ENCODE data around the gene LRRC4B. TPM values are rescaled to one million over a fixed set of nuclear protein-coding genes. Genes with fewer than 3 reads are reported as not detected.

Gene LRRC4B
- total RNA-seq, 2 donors from 2014 or later, result 2.3 to 7.0 TPM

DNA sequence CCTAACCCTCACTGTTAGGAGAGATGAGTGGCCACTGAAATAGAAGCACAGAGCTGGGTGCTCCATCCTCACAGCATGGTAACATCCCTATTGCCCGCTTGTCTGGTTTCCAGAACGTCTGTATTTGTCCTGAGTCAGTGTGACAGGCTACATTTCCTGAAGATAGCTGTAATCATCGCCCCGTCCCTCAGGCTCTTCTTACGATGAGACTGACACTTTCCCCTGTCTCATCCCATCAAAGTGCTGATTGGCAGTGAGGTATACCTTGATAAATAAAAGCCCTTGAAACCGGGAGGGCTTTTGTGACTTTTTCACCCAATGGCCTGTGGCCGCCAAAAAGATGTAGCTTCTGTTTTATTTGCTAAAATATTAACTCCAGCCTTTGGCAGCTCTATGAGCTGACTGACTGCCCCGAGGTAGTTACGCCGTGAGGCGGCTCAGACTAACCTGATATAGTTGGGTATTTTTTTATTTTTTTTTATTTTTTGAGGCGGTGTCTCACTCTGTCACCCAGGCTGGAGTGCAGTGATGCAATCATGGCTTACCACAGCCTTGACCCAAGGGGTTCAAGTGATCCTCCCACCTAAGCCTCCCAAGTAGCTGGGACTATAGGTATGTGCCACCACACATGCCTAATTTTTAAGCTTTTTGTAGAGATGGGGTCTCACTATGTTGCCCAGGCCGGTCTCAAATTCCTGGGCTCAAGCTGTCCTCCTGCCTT, 5.7 kb upstream of the LRRC4B start:
- no peak for DNase-seq
- H3K27me3 ChIP-seq (ENCODE audit: control insufficient read depth, insufficient read depth, low read length, poor library complexity, severe bottlenecking), result no peaks in the 10 kb centered on the region
- no peaks in the 10 kb centered on the region for H3K4me1 ChIP-seq (ENCODE audit: control insufficient read depth, insufficient read depth, low read length)
- TF ChIP-seq CTCF (conservative IDR thresholded peaks at IDR 0.05), result no peak
- no peak overlapping the region for H3K27ac Mint-ChIP-seq
- no peaks in the 10 kb centered on the region for H3K36me3 Mint-ChIP-seq (ENCODE audit: low read depth)
- no peaks in the 10 kb centered on the region for H3K9me3 ChIP-seq (ENCODE audit: control insufficient read depth, low read length)
- H3K4me1 Mint-ChIP-seq, result no peaks in the 10 kb centered on the region
- 86 to 87% methylated on average over 13 of the region's 13 CpGs for WGBS, 2 experiments (ENCODE audit: insufficient coverage in 1 of 2, insufficient read length in 1 of 2)
- peaks cover 34% of the 10 kb centered on the region for H3K27me3 Mint-ChIP-seq (ENCODE audit: insufficient read depth)
- H3K36me3 ChIP-seq (ENCODE audit: control insufficient read depth, insufficient read depth, low read length), result no peaks in the 10 kb centered on the region
- H3K27ac ChIP-seq (ENCODE audit: low read depth, low read length), result no peak overlapping the region
- no peak overlapping the region for H3K4me3 Mint-ChIP-seq
- H3K9ac ChIP-seq (ENCODE audit: extremely low read depth, low read length, poor library complexity, severe bottlenecking), result no peak overlapping the region
- H3K4me3 ChIP-seq (ENCODE audit: low read length), result no peak overlapping the region
- no peaks in the 10 kb centered on the region for H3K9me3 Mint-ChIP-seq

DNA sequence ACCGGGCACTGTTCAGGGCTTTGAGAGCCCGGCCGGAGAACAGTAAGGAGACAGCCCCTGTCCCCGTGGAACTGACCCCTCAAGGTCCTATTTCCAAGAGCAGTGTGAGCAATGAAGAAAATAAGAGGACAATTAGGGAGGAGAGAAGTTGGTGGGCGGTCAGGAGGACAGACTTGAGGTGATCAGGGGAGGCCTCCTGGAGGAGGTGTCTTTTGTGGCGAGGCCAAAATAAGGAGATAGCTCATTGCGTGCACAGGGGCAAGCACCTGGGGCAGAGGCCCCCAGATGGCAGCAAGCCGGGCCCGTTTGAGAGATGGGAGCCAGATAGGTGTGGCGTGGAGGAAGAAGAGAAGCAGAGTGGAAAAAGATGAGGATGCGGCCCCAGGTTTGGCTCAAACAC, 2.8 kb upstream of the LRRC4B start:
- no peaks in the 10 kb centered on the region for H3K9me3 Mint-ChIP-seq
- no peak overlapping the region for H3K4me3 ChIP-seq (ENCODE audit: low read length)
- no peaks in the 10 kb centered on the region for H3K36me3 ChIP-seq (ENCODE audit: control insufficient read depth, insufficient read depth, low read length)
- WGBS, 2 experiments (ENCODE audit: insufficient coverage in 1 of 2, insufficient read length in 1 of 2), result 84% methylated on average over 5 to 11 of the region's 11 CpGs
- H3K9me3 ChIP-seq (ENCODE audit: control insufficient read depth, low read length), result no peaks in the 10 kb centered on the region
- H3K27ac ChIP-seq (ENCODE audit: low read depth, low read length), result no peak overlapping the region
- H3K4me1 Mint-ChIP-seq, result no peaks in the 10 kb centered on the region
- no peak overlapping the region for H3K4me3 Mint-ChIP-seq
- H3K27ac Mint-ChIP-seq, result no peak overlapping the region
- no peak for TF ChIP-seq CTCF (conservative IDR thresholded peaks at IDR 0.05)
- no peaks in the 10 kb centered on the region for H3K4me1 ChIP-seq (ENCODE audit: control insufficient read depth, insufficient read depth, low read length)
- no peaks in the 10 kb centered on the region for H3K36me3 Mint-ChIP-seq (ENCODE audit: low read depth)
- no peak for DNase-seq
- peaks cover 47% of the 10 kb centered on the region for H3K27me3 Mint-ChIP-seq (ENCODE audit: insufficient read depth)
- H3K27me3 ChIP-seq (ENCODE audit: control insufficient read depth, insufficient read depth, low read length, poor library complexity, severe bottlenecking), result peaks cover 13% of the 10 kb centered on the region
- H3K9ac ChIP-seq (ENCODE audit: extremely low read depth, low read length, poor library complexity, severe bottlenecking), result no peak overlapping the region

DNA sequence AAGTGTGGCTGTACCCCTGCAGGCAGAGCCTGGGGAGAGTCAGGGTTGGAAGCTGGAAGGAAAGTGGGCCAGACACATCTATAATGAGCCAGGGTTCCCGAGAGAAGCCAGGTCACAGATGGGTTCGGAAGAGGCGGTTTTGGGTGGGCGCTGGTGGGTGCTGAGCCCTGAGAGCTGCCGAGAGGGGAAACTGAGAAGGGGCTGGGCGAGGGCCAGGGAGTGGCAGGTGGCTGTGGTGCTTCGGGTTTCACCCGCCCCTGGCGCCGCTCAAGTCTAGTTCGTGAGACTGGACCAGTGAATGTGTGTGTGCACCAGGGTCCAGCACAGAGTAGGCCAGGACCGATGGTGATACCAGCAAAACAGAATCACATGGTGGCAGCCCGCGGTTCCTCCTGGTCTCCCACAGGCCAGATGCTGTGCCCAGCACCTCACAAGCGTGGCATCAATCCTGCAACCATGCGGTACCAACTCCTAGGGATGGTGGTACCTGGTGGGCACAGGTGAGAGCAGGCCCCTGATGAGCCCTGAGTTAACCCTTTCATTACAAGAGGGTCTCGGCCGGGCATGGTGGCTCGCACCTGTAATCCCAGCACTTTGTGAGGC, 1.8 kb upstream of the LRRC4B start:
- Histone ChIP-seq H3K4me1 (ENCODE audit: control insufficient read depth, insufficient read depth, low read length) (no peaks in the 10 kb centered on the region), H3K36me3 (ENCODE audit: control insufficient read depth, insufficient read depth, low read length) (no peaks in the 10 kb centered on the region), H3K4me3 (ENCODE audit: low read length) (no peak overlapping the region), H3K9ac (ENCODE audit: extremely low read depth, low read length, poor library complexity, severe bottlenecking) (no peak overlapping the region), H3K9me3 (ENCODE audit: control insufficient read depth, low read length) (no peaks in the 10 kb centered on the region), H3K27me3 (ENCODE audit: control insufficient read depth, insufficient read depth, low read length, poor library complexity, severe bottlenecking) (peaks cover 23% of the 10 kb centered on the region), H3K27ac (ENCODE audit: low read depth, low read length) (no peak overlapping the region)
- H3K27me3 Mint-ChIP-seq (ENCODE audit: insufficient read depth), result peaks cover 57% of the 10 kb centered on the region
- no peak overlapping the region for H3K27ac Mint-ChIP-seq
- no peak overlapping the region for H3K4me3 Mint-ChIP-seq
- TF ChIP-seq CTCF (conservative IDR thresholded peaks at IDR 0.05), result no peak
- WGBS, 2 experiments (ENCODE audit: insufficient coverage in 1 of 2, insufficient read length in 1 of 2), result 87 to 89% methylated on average over 9 to 19 of the region's 19 CpGs
- H3K9me3 Mint-ChIP-seq, result no peaks in the 10 kb centered on the region
- no peak for DNase-seq
- H3K4me1 Mint-ChIP-seq, result no peaks in the 10 kb centered on the region
- no peaks in the 10 kb centered on the region for H3K36me3 Mint-ChIP-seq (ENCODE audit: low read depth)

Data from endodermal cell (in vitro differentiated cells).